ENCODE results near the gene IVD.

IVD gene

GRCh38 chr15:40405501-40406381 lies at the start of gene IVD:
IVD (plus strand) TSS chr15:40405795; CDS start chr15:40405828, 33 bp downstream.
- peaks cover 42% of the 10 kb centered on the region for H3K4me1 Mint-ChIP-seq (ENCODE audit: low read depth)
- peak; percentile 92 for DNase-seq (ENCODE audit: low spot score)
- H3K27me3 Mint-ChIP-seq (ENCODE audit: low read depth): no peaks in the 10 kb centered on the region
- peak within 1 kb of the TSS; percentile 90 for H3K4me3 Mint-ChIP-seq
- peak within 1 kb of the TSS; percentile 86 for H3K27ac Mint-ChIP-seq
- H3K9me3 Mint-ChIP-seq: no peaks in the 10 kb centered on the region
- H3K36me3 Mint-ChIP-seq (ENCODE audit: low read depth): peaks cover 31% of the 10 kb centered on the region

- no peak overlapping the region for H3K4me3 Mint-ChIP-seq
- H3K4me1 Mint-ChIP-seq (ENCODE audit: low read depth): peaks cover 6% of the 10 kb centered on the region
- peaks cover 28% of the 10 kb centered on the region for H3K27me3 Mint-ChIP-seq (ENCODE audit: low read depth)
Observed at GRCh38 chr15:40355976-40356585, 49.5 kb upstream of the IVD start.

GRCh38 chr15:40357246-40357645 lies 48.3 kb upstream of the IVD start:
- H3K9me3 Mint-ChIP-seq: no peaks in the 10 kb centered on the region
- no peak for DNase-seq (ENCODE audit: low spot score)
- H3K27ac Mint-ChIP-seq: no peak overlapping the region
- H3K36me3 Mint-ChIP-seq (ENCODE audit: low read depth): no peaks in the 10 kb centered on the region
- H3K27me3 Mint-ChIP-seq (ENCODE audit: low read depth): peaks cover 24% of the 10 kb centered on the region
- peaks cover 6% of the 10 kb centered on the region for H3K4me1 Mint-ChIP-seq (ENCODE audit: low read depth)
- H3K4me3 Mint-ChIP-seq: peak overlapping the region; percentile 79

More at GRCh38 chr15:40355976-40356585, 49.5 kb upstream of the IVD start:
- H3K36me3 Mint-ChIP-seq (ENCODE audit: low read depth): no peaks in the 10 kb centered on the region
- H3K9me3 Mint-ChIP-seq: no peaks in the 10 kb centered on the region
- no peak overlapping the region for H3K27ac Mint-ChIP-seq
- DNase-seq (ENCODE audit: low spot score): no peak

- DNase-seq (ENCODE audit: low spot score): peak; percentile 86
- Mint-ChIP-seq H3K27ac (peak within 1 kb of the TSS; percentile 50), H3K9me3 (no peaks in the 10 kb centered on the region), H3K36me3 (ENCODE audit: low read depth) (no peaks in the 10 kb centered on the region), H3K4me1 (ENCODE audit: low read depth) (peaks cover 6% of the 10 kb centered on the region), H3K27me3 (ENCODE audit: low read depth) (peaks cover 20% of the 10 kb centered on the region), H3K4me3 (peak within 1 kb of the TSS; percentile 85)
Observed at GRCh38 chr15:40357723-40358470, 47.7 kb upstream of the IVD start, which contains the start of gene DISP2. DISP2 (plus strand) TSS chr15:40358219; CDS start chr15:40358322, 103 bp downstream.

GRCh38 chr15:40358471-40359353 lies 46.9 kb upstream of the IVD start:
- H3K4me1 Mint-ChIP-seq (ENCODE audit: low read depth): peaks cover 6% of the 10 kb centered on the region

GRCh38 chr15:40360015-40360414 lies 45.6 kb upstream of the IVD start:
- Mint-ChIP-seq H3K4me1 (ENCODE audit: low read depth) (peaks cover 6% of the 10 kb centered on the region), H3K36me3 (ENCODE audit: low read depth) (no peaks in the 10 kb centered on the region), H3K4me3 (no peak overlapping the region), H3K9me3 (no peaks in the 10 kb centered on the region), H3K27ac (no peak overlapping the region), H3K27me3 (ENCODE audit: low read depth) (peaks cover 14% of the 10 kb centered on the region)
- DNase-seq (ENCODE audit: low spot score): no peak

More at GRCh38 chr15:40358471-40359353, 46.9 kb upstream of the IVD start:
- peak overlapping the region; percentile 50 for H3K27ac Mint-ChIP-seq
- H3K4me3 Mint-ChIP-seq: peak overlapping the region; percentile 85
- H3K27me3 Mint-ChIP-seq (ENCODE audit: low read depth): peaks cover 18% of the 10 kb centered on the region
- peak; percentile 17 for DNase-seq (ENCODE audit: low spot score)
- H3K9me3 Mint-ChIP-seq: no peaks in the 10 kb centered on the region
- no peaks in the 10 kb centered on the region for H3K36me3 Mint-ChIP-seq (ENCODE audit: low read depth)

GRCh38 chr15:40361640-40362039 lies 44.0 kb upstream of the IVD start:
- Mint-ChIP-seq H3K27me3 (ENCODE audit: low read depth) (peaks cover 4% of the 10 kb centered on the region), H3K9me3 (no peaks in the 10 kb centered on the region), H3K4me3 (no peak overlapping the region), H3K27ac (no peak overlapping the region), H3K4me1 (ENCODE audit: low read depth) (peaks cover 6% of the 10 kb centered on the region), H3K36me3 (ENCODE audit: low read depth) (no peaks in the 10 kb centered on the region)
- DNase-seq (ENCODE audit: low spot score): no peak

- no peak overlapping the region for H3K27ac Mint-ChIP-seq
- no peak overlapping the region for H3K4me3 Mint-ChIP-seq
Observed at GRCh38 chr15:40363611-40364010, 42.0 kb upstream of the IVD start.

GRCh38 chr15:40364251-40364650 lies 41.3 kb upstream of the IVD start:
- Mint-ChIP-seq H3K27ac (no peak overlapping the region), H3K4me1 (ENCODE audit: low read depth) (peaks cover 7% of the 10 kb centered on the region), H3K27me3 (ENCODE audit: low read depth) (peaks cover 2% of the 10 kb centered on the region), H3K4me3 (no peak overlapping the region), H3K36me3 (ENCODE audit: low read depth) (no peaks in the 10 kb centered on the region), H3K9me3 (no peaks in the 10 kb centered on the region)
- no peak for DNase-seq (ENCODE audit: low spot score)

More at GRCh38 chr15:40363611-40364010, 42.0 kb upstream of the IVD start:
- Mint-ChIP-seq H3K9me3 (no peaks in the 10 kb centered on the region), H3K27me3 (ENCODE audit: low read depth) (no peaks in the 10 kb centered on the region), H3K4me1 (ENCODE audit: low read depth) (peaks cover 10% of the 10 kb centered on the region), H3K36me3 (ENCODE audit: low read depth) (no peaks in the 10 kb centered on the region)
- DNase-seq (ENCODE audit: low spot score): no peak

GRCh38 chr15:40365016-40365415 lies 40.6 kb upstream of the IVD start:
- no peaks in the 10 kb centered on the region for H3K9me3 Mint-ChIP-seq
- no peak for DNase-seq (ENCODE audit: low spot score)
- no peak overlapping the region for H3K4me3 Mint-ChIP-seq
- H3K4me1 Mint-ChIP-seq (ENCODE audit: low read depth): peaks cover 5% of the 10 kb centered on the region
- H3K27ac Mint-ChIP-seq: no peak overlapping the region
- no peaks in the 10 kb centered on the region for H3K36me3 Mint-ChIP-seq (ENCODE audit: low read depth)
- H3K27me3 Mint-ChIP-seq (ENCODE audit: low read depth): peaks cover 2% of the 10 kb centered on the region

- Mint-ChIP-seq H3K36me3 (ENCODE audit: low read depth) (no peaks in the 10 kb centered on the region), H3K27ac (no peak overlapping the region), H3K4me3 (no peak overlapping the region), H3K4me1 (ENCODE audit: low read depth) (peaks cover 5% of the 10 kb centered on the region), H3K9me3 (no peaks in the 10 kb centered on the region), H3K27me3 (ENCODE audit: low read depth) (peaks cover 4% of the 10 kb centered on the region)
- DNase-seq (ENCODE audit: low spot score): no peak
Observed at GRCh38 chr15:40365624-40366456, 39.8 kb upstream of the IVD start.

GRCh38 chr15:40366457-40367370 lies 38.9 kb upstream of the IVD start:
- H3K36me3 Mint-ChIP-seq (ENCODE audit: low read depth): no peaks in the 10 kb centered on the region
- no peak for DNase-seq (ENCODE audit: low spot score)
- peaks cover 5% of the 10 kb centered on the region for H3K4me1 Mint-ChIP-seq (ENCODE audit: low read depth)
- peaks cover 10% of the 10 kb centered on the region for H3K27me3 Mint-ChIP-seq (ENCODE audit: low read depth)
- H3K27ac Mint-ChIP-seq: no peak overlapping the region
- H3K9me3 Mint-ChIP-seq: no peaks in the 10 kb centered on the region
- peak overlapping the region; percentile 76 for H3K4me3 Mint-ChIP-seq

Measured in T-helper 2 cell treated with Interferon-gamma antibody and Interleukin-4, amounts not matched to agents 5 μg/mL and 100 μg/mL, for 36 hours (primary cell).